ENCODE results near the gene TCF4.

DNA sequence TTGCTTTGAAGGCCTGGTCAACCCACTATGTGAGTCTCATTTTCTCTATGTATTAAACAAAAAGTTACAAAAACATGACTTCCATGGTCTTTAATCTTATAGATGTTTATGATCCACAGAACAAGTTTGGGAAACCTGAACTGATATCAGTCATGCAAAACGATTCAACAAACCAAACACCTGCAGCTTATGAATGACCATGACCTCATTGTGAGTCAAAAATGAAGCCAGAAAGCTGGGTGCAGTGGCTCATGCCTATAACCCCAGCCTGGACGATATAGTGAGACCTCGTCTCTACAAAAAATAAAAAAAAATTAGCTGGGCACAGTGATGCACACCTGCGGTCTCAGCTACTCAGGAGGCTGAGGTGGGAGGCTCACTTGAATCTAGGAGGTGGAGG, 358.3 kb downstream of the TCF4 start:
- TF ChIP-seq ZNF843 (tag by site-specific recombination; IDR thresholded peaks at IDR 0.05) (no peak), ZNF23 (tag by site-specific recombination; IDR thresholded peaks at IDR 0.05; ENCODE audit: borderline replicate concordance) (no peak), ZNF335 (tag by site-specific recombination; conservative IDR thresholded peaks at IDR 0.05) (no peak), BCL11A (tag by site-specific recombination; IDR thresholded peaks at IDR 0.05; ENCODE audit: low read depth) (no peak), HIC1 (tag by site-specific recombination; IDR thresholded peaks at IDR 0.05) (no peak), YY1 (tag by site-specific recombination; IDR thresholded peaks at IDR 0.05) (no peak)
- TF ChIP-seq, protein P1, sequence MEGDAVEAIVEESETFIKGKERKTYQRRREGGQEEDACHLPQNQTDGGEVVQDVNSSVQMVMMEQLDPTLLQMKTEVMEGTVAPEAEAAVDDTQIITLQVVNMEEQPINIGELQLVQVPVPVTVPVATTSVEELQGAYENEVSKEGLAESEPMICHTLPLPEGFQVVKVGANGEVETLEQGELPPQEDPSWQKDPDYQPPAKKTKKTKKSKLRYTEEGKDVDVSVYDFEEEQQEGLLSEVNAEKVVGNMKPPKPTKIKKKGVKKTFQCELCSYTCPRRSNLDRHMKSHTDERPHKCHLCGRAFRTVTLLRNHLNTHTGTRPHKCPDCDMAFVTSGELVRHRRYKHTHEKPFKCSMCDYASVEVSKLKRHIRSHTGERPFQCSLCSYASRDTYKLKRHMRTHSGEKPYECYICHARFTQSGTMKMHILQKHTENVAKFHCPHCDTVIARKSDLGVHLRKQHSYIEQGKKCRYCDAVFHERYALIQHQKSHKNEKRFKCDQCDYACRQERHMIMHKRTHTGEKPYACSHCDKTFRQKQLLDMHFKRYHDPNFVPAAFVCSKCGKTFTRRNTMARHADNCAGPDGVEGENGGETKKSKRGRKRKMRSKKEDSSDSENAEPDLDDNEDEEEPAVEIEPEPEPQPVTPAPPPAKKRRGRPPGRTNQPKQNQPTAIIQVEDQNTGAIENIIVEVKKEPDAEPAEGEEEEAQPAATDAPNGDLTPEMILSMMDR (tag by site-specific recombination; IDR thresholded peaks at IDR 0.05) = no peak
